Measurements from ENCODE around the gene CFAP20DC. TPM values are rescaled to one million over a fixed set of nuclear protein-coding genes. Genes with fewer than 3 reads are reported as not detected.
A peak's percentile ranks its signal among the peaks of the same experiment; 100 is the strongest.

Gene CFAP20DC
- total RNA-seq, 1 donor from 2014 or later, result 5.4 TPM

GRCh38 chr3:59085976-59086375 lies 36.2 kb upstream of the CFAP20DC start:
- no peak overlapping the region for H3K4me3 ChIP-seq
- intact Hi-C loops (cut with DNase I), result no loop called here
- no peak overlapping the region for H3K27ac ChIP-seq
- TF ChIP-seq CTCF (IDR thresholded peaks at IDR 0.05) (no peak), POLR2A (IDR thresholded peaks at IDR 0.05) (no peak), POLR2AphosphoS5 (IDR thresholded peaks at IDR 0.05; ENCODE audit: insufficient read depth in 1 of 2, low read depth in 1 of 2) (no peak)
- no peaks in the 10 kb centered on the region for H3K9me3 ChIP-seq
- no peaks in the 10 kb centered on the region for H3K4me1 ChIP-seq
- no peak for DNase-seq (ENCODE audit: extremely low spot score in 2 of 2)
- H3K36me3 ChIP-seq, result no peaks in the 10 kb centered on the region
- no peaks in the 10 kb centered on the region for H3K27me3 ChIP-seq

- Histone ChIP-seq H3K9me3 (no peaks in the 10 kb centered on the region), H3K27ac (no peak overlapping the region), H3K4me1 (no peaks in the 10 kb centered on the region), H3K36me3 (no peaks in the 10 kb centered on the region), H3K4me3 (no peak overlapping the region), H3K27me3 (no peaks in the 10 kb centered on the region)
- TF ChIP-seq CTCF (IDR thresholded peaks at IDR 0.05) (no peak), POLR2A (IDR thresholded peaks at IDR 0.05) (no peak), POLR2AphosphoS5 (IDR thresholded peaks at IDR 0.05; ENCODE audit: insufficient read depth in 1 of 2, low read depth in 1 of 2) (no peak)
- no peak for DNase-seq (ENCODE audit: extremely low spot score in 2 of 2)
- intact Hi-C loops (cut with DNase I), result no loop called here
Measured at GRCh38 chr3:59084583-59084982, 34.8 kb upstream of the CFAP20DC start.

DNA sequence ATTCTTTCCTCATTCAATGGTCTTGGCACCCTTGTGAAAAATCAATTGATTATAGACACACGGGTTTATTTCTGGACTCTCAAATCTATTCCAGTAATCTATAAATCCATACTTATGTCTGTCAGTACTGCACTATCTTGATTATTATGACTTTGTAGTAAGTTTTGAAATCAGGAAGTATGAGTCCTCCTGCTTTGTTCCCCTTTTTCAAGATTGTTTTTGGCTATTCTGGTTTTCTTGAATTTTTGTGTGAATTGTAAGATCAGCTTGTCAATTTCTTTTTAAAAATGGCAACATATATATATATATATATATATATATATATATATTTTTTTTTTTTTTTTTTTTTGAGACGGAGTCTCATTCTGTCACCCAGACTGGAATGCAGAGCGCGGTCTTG lies 32.3 kb upstream of the CFAP20DC start:
- TF ChIP-seq POLR2AphosphoS5 (IDR thresholded peaks at IDR 0.05; ENCODE audit: insufficient read depth in 1 of 2, low read depth in 1 of 2) (no peak), CTCF (IDR thresholded peaks at IDR 0.05) (no peak), POLR2A (IDR thresholded peaks at IDR 0.05) (no peak)
- Histone ChIP-seq H3K4me3 (no peak overlapping the region), H3K27ac (no peak overlapping the region), H3K9me3 (no peaks in the 10 kb centered on the region), H3K27me3 (no peaks in the 10 kb centered on the region), H3K36me3 (no peaks in the 10 kb centered on the region), H3K4me1 (no peaks in the 10 kb centered on the region)
- DNase-seq (ENCODE audit: extremely low spot score in 2 of 2), result no peak
- intact Hi-C loops (cut with DNase I), result no loop called here

- Histone ChIP-seq H3K27me3 (no peaks in the 10 kb centered on the region), H3K27ac (no peak overlapping the region), H3K9me3 (no peaks in the 10 kb centered on the region), H3K4me3 (no peak overlapping the region), H3K36me3 (no peaks in the 10 kb centered on the region), H3K4me1 (no peaks in the 10 kb centered on the region)
- DNase-seq (ENCODE audit: extremely low spot score in 2 of 2), result no peak
- TF ChIP-seq POLR2AphosphoS5 (IDR thresholded peaks at IDR 0.05; ENCODE audit: insufficient read depth in 1 of 2, low read depth in 1 of 2) (peak in 1 of 2 donors; percentile 8), CTCF (IDR thresholded peaks at IDR 0.05) (no peak)
- intact Hi-C loops (cut with DNase I), result no loop called here
Measured at GRCh38 chr3:59081071-59081470, 31.2 kb upstream of the CFAP20DC start.

- no peaks in the 10 kb centered on the region for H3K36me3 ChIP-seq
- H3K4me1 ChIP-seq, result no peaks in the 10 kb centered on the region
- no peaks in the 10 kb centered on the region for H3K9me3 ChIP-seq
- intact Hi-C loops (cut with DNase I), result no loop called here
- no peak overlapping the region for H3K27ac ChIP-seq
- H3K27me3 ChIP-seq, result no peaks in the 10 kb centered on the region
- TF ChIP-seq POLR2A (IDR thresholded peaks at IDR 0.05) (no peak), CTCF (IDR thresholded peaks at IDR 0.05) (no peak), POLR2AphosphoS5 (IDR thresholded peaks at IDR 0.05; ENCODE audit: insufficient read depth in 1 of 2, low read depth in 1 of 2) (no peak)
- H3K4me3 ChIP-seq, result no peak overlapping the region
- no peak for DNase-seq (ENCODE audit: extremely low spot score in 2 of 2)
Measured at GRCh38 chr3:59079962-59080361, 30.1 kb upstream of the CFAP20DC start.

All from vagina (tissue), 2 donors.